ENCODE data around the gene HRH2. TPM values are rescaled to one million over a fixed set of nuclear protein-coding genes. Genes with fewer than 3 reads are reported as not detected.
"Not testable (repeated sequence)": the region's sequence is repeated elsewhere in the genome, so short reads cannot be mapped to it uniquely, and the experiment has no call there.

HRH2 gene
- total and polyA plus RNA-seq, 8 donors = 0.58 to 44.6 (median 4.6) TPM

DNA sequence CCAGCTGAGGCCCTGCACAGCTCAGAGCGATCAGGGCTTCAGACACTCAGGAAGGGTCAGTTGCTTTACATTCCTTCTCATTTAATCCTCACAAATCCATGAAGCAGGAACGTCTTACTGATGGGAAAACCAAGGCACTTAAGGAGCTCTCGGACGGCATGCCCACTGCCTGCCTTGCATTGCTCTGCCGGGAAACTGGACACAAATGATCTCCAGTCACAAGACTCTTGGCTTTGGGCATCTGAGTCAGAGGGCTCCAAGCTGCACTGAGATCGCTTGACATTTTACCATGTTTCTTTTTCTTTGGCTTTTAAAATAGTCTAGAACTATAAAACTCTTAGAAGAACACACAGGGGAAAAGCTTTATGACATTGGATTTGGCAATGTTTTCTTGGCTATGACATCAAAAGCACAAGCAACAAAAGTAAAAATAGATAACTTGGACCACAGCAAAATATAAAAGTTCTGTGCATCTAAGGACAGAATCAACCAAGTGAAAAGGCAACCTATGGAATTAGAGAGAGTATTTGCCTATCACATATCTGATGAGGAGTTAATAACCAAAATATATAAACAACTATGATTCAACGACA lies 43.6 kb upstream of the HRH2 start:
- Histone ChIP-seq H3K36me3 (no peaks in the 10 kb centered on the region), H3K4me1 (no peaks in the 10 kb centered on the region), H3K4me3 (no peak overlapping the region), H3K9me3 (no peaks in the 10 kb centered on the region), H3K27ac (no peak overlapping the region), H3K27me3 (no peaks in the 10 kb centered on the region)
- TF ChIP-seq, protein P1, sequence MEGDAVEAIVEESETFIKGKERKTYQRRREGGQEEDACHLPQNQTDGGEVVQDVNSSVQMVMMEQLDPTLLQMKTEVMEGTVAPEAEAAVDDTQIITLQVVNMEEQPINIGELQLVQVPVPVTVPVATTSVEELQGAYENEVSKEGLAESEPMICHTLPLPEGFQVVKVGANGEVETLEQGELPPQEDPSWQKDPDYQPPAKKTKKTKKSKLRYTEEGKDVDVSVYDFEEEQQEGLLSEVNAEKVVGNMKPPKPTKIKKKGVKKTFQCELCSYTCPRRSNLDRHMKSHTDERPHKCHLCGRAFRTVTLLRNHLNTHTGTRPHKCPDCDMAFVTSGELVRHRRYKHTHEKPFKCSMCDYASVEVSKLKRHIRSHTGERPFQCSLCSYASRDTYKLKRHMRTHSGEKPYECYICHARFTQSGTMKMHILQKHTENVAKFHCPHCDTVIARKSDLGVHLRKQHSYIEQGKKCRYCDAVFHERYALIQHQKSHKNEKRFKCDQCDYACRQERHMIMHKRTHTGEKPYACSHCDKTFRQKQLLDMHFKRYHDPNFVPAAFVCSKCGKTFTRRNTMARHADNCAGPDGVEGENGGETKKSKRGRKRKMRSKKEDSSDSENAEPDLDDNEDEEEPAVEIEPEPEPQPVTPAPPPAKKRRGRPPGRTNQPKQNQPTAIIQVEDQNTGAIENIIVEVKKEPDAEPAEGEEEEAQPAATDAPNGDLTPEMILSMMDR (IDR thresholded peaks at IDR 0.05) = no peak
- TF ChIP-seq POLR2AphosphoS5 (IDR thresholded peaks at IDR 0.05) = peak in 1 of 3 donors; percentile 12
- no peak for DNase-seq
- intact Hi-C loops (cut with DNase I; ENCODE audit: low total_unique reads) = no loop called here
- WGBS, 5 donors = 72 to 83% (median 77%) methylated on average over 7 of the region's 7 CpGs

DNA sequence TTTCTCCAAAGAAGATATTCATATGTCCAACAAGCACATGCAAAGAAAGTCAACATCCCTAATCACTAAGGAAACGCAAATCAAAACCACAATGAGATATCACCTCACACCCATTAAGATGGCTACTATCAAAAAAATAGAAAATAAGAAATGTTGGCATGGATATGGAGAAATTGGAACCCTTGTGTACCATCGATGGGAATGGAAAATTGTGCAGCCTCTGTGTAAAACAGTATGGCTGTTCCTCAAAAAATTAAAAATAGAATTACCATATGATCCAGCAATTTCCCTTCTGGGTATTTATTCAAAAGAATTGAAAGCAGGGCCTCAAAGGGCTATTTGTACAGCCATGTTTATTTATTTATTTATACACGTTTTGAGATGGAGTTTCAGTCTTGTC lies 43.0 kb upstream of the HRH2 start:
- TF ChIP-seq POLR2A (IDR thresholded peaks at IDR 0.05) = no peak
- TF ChIP-seq, protein P1 (IDR thresholded peaks at IDR 0.05) = no peak
- TF ChIP-seq POLR2AphosphoS5 (IDR thresholded peaks at IDR 0.05) = no peak
- no peak for TF ChIP-seq EP300 (IDR thresholded peaks at IDR 0.05)
- DNase-seq = no peak
- no peaks in the 10 kb centered on the region for H3K27me3 ChIP-seq
- H3K4me3 ChIP-seq = no peak overlapping the region
- no peaks in the 10 kb centered on the region for H3K4me1 ChIP-seq
- intact Hi-C loops (cut with DNase I; ENCODE audit: low total_unique reads) = no loop called here
- no peak overlapping the region for H3K27ac ChIP-seq
- H3K36me3 ChIP-seq = no peaks in the 10 kb centered on the region
- no peaks in the 10 kb centered on the region for H3K9me3 ChIP-seq
- WGBS, 5 donors = 25 to 57% (median 33%) methylated on average over 3 of the region's 3 CpGs

DNA sequence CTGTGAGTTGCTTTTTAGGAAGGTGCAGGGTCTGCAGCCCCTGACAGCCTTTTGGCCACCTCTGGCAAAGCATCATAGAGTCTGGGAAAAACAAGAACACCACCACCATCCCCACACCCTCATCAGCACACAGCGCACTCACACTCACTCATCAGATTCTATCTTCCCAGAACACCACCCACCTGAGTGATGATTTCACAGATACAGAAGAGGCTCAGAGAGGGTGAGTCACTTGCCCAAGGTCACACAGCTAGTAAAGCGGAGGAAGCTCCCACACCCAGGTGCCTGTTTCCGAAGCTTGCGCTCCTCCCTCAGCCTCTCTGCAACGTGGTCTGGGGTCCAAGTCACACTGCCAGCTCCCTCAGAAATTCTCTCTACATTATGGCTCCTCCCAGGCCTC lies 41.8 kb upstream of the HRH2 start:
- H3K4me1 ChIP-seq = no peaks in the 10 kb centered on the region
- DNase-seq = no peak
- no peak overlapping the region for H3K4me3 ChIP-seq
- intact Hi-C loops (cut with DNase I; ENCODE audit: low total_unique reads) = no loop called here
- no peak overlapping the region for H3K27ac ChIP-seq
- 83 to 92% (median 89%) methylated on average over 5 of the region's 5 CpGs for WGBS, 5 donors
- H3K36me3 ChIP-seq = no peaks in the 10 kb centered on the region
- no peak for TF ChIP-seq POLR2A (IDR thresholded peaks at IDR 0.05)
- TF ChIP-seq, protein P1 (IDR thresholded peaks at IDR 0.05) = no peak
- no peak for TF ChIP-seq EP300 (IDR thresholded peaks at IDR 0.05)
- no peak for TF ChIP-seq POLR2AphosphoS5 (IDR thresholded peaks at IDR 0.05)
- H3K27me3 ChIP-seq = no peaks in the 10 kb centered on the region
- no peaks in the 10 kb centered on the region for H3K9me3 ChIP-seq

DNA sequence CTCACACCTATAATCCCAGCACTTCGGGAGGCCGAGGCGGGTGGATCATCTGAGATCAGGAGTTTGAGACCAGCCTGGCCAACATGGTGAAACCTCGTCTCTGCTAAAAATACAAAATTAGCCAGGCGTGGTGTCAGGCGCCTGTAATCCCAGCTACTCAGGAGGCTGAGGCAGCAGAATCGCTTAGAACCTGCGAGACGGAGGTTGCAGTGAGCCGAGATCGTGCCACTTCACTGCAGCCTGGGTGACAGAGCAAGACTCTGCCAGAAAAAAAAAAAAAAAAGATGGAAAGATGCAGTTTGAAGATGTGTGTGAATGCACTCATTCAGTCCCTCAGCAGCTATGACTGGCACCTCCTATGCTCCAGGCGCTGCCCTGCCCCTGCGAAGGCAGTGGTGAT lies 41.3 kb upstream of the HRH2 start:
- WGBS, 5 donors = 92 to 96% (median 94%) methylated on average over 13 of the region's 13 CpGs

DNA sequence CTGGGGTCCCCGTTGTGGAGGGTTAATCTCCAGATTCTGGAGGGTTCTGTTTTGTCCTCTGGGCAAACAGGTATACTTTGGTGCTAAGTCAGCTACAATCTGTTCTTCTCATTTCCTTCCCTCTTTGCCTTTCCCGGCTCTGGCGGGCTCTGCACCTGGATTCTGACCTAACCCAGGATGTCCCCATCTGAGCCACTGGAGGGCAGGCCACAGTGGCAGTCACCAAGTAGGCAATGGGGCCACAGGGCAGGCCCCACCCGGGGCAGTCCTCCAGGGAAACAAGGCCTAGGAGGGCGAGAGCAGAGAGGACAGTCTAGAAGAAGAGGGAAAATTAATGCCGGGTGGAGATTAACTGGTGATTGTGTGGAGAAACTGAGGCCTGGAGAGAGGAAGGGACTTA lies 40.4 kb upstream of the HRH2 start:
- 62 to 81% (median 67%) methylated on average over 6 of the region's 6 CpGs for WGBS, 5 donors

More for the DNA sequence above, 41.3 kb upstream of the HRH2 start:
- intact Hi-C loops (cut with DNase I; ENCODE audit: low total_unique reads); H3K27ac ChIP-seq; H3K9me3 ChIP-seq; H3K36me3 ChIP-seq; H3K4me3 ChIP-seq; H3K27me3 ChIP-seq; H3K4me1 ChIP-seq; DNase-seq: not testable (repeated sequence)

More for the DNA sequence above, 40.4 kb upstream of the HRH2 start:
- intact Hi-C loops (cut with DNase I; ENCODE audit: low total_unique reads) = no loop called here
- no peak for DNase-seq
- no peak for TF ChIP-seq POLR2A (IDR thresholded peaks at IDR 0.05)
- TF ChIP-seq POLR2AphosphoS5 (IDR thresholded peaks at IDR 0.05) = no peak
- TF ChIP-seq, protein P1 (IDR thresholded peaks at IDR 0.05) = no peak
- no peak for TF ChIP-seq EP300 (IDR thresholded peaks at IDR 0.05)
- no peaks in the 10 kb centered on the region for H3K9me3 ChIP-seq
- H3K27ac ChIP-seq = no peak overlapping the region
- no peak overlapping the region for H3K4me3 ChIP-seq
- H3K36me3 ChIP-seq = no peaks in the 10 kb centered on the region
- no peaks in the 10 kb centered on the region for H3K27me3 ChIP-seq
- H3K4me1 ChIP-seq = no peaks in the 10 kb centered on the region

All from stomach (tissue), 9 donors.